GM13976 (cell line): ENCODE measurements around the gene ACAD10.
A peak's percentile ranks its signal among the peaks of the same experiment; 100 is the strongest.

Source experiments
- DNase-seq: peaks from one replicate; pipeline ENCODE4 v3.0.0; 2012; ENCODE audit warnings: low spot score
- in situ Hi-C: fragments of 300-500 bp; cut with MboI; formaldehyde crosslinking; loops from one replicate; pipeline ENCODE4 v1.12.0; 2022; ENCODE audit warnings: low sequenced_read_pairs, mixed read lengths, inconsistent platforms; ENCODE audit not compliant: unreplicated experiment
- TF ChIP-seq, protein P1 (sequence below): IDR thresholded peaks from 2 replicates; pipeline ENCODE4 v1.5.1; 2012; ENCODE audit warnings: borderline replicate concordance, mild to moderate bottlenecking; ENCODE audit not compliant: insufficient read depth; ENCODE audit errors: extremely low read depth, missing control alignments, control extremely low read depth

ACAD10 gene

DNA sequence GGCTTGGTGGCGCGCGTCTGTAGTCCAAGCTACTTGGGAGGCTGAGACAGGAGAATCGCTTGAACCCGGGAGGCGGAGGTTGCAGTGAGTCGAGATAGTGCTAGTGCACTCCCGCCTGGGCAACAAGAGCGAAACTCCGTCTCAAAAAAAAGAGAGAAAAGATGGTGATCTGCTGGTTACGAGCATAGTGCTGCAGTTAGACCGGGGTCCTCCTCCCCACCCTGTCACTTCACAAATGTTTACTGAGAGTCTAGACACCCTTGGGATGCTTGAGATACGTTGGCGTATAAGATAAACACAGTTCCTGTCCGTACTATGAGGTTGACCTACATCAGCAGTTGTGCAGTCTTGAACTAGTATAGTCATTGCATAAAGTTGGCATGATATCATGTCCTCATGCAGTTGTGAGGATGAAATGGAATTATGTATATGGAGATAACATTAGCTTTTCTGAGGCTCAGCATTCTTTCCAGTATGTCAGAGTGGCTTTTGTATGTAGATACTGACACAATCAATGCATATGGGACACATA, 787 bp downstream of the ACAD10 start:
- in situ Hi-C loops = no loop called here
- no peak for DNase-seq
- TF ChIP-seq, protein P1, sequence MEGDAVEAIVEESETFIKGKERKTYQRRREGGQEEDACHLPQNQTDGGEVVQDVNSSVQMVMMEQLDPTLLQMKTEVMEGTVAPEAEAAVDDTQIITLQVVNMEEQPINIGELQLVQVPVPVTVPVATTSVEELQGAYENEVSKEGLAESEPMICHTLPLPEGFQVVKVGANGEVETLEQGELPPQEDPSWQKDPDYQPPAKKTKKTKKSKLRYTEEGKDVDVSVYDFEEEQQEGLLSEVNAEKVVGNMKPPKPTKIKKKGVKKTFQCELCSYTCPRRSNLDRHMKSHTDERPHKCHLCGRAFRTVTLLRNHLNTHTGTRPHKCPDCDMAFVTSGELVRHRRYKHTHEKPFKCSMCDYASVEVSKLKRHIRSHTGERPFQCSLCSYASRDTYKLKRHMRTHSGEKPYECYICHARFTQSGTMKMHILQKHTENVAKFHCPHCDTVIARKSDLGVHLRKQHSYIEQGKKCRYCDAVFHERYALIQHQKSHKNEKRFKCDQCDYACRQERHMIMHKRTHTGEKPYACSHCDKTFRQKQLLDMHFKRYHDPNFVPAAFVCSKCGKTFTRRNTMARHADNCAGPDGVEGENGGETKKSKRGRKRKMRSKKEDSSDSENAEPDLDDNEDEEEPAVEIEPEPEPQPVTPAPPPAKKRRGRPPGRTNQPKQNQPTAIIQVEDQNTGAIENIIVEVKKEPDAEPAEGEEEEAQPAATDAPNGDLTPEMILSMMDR = no peak

DNA sequence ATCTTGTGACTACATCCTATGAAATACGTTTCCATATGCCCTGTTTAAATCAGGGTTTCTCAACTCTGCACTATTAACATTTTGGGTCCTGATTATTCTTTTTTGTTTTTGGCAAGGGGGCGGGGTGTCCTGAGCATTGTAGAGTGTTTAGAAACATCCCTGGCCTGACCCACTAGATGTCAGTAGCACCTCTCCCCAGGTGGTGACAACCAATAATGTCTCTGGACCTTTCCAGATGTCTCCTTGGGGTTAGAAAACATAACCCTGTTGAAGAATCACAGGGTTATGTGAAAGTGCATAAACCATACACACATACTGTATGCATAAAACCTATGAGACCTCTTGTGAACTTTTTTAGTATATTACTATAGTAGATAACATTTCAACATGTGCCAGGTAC, 1.4 kb downstream of the ACAD10 start:
- peak; percentile 41 for DNase-seq
- TF ChIP-seq, protein P1 = no peak
- in situ Hi-C loops = no loop called here

DNA sequence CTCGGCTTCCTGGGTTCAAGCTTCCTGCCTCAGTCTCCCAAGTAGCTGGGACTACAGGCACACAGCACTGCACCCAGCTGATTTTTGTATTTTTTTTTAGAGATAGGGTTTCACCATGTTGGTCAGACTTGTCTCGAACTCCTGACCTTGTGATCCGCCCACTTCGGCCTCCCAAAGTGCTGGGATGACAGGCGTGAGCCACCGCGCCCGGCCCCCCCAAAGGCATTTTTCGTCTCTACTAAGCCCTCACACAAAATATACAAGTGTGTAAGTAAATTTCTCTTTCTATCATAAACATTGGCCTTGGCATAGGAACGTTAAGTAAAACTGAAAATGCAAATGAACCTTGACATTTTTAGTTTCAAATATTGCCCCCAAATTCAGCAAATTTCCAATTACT, 2.1 kb downstream of the ACAD10 start:
- in situ Hi-C loops = no loop called here
- TF ChIP-seq, protein P1 = no peak
- no peak for DNase-seq

DNA sequence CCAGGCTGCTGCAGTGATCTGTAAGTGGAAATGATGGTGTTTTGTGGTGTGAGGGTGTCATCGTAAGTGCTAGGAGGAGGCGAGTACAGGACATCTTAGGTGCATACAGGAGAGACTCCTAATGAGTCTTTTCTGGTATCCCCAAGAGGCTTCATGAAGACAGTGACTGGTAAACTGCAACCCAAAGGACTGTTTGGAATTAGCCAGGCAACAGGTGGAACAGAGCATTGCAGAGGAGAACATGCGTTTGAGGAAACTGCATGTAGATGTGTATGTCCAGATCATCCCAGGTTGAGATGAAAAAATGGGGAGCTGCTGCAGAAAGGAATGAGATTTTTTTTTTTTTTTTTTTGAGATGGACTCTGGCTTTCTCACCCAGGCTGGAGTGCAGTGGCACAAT, 5.4 kb downstream of the ACAD10 start:
- in situ Hi-C loops = no loop called here
- DNase-seq = no peak
- TF ChIP-seq, protein P1 = no peak

DNA sequence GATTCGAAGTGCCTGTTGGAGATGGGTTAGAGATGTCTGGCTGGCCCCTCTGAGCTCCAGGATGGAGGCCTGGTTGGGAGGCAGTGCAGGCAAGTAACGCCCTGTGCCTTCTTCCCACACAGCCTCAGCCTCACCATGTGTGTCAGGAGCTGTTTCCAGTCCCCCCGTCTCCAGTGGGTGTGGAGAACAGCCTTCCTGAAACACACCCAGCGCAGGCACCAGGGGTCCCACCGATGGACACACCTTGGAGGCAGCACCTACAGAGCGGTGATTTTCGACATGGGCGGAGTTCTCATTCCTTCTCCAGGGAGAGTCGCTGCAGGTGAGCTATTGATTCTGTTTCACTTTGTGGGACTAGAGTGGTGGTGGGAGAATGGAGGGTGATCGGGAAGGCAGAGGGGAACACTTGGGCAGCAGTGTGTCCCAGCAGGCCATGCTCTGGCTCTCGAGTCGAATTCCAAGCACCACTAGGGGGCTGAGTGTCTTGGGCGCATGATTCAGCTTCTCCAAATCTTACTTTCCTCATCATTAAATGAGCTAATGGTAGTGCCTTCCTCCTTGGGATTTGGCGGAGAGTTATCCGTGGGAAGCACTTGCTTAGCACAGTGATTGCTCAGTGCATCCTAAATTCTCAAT, 6.8 kb downstream of the ACAD10 start:
- peak; percentile 21 for DNase-seq
- in situ Hi-C loops = no loop called here
- TF ChIP-seq, protein P1 = no peak

DNA sequence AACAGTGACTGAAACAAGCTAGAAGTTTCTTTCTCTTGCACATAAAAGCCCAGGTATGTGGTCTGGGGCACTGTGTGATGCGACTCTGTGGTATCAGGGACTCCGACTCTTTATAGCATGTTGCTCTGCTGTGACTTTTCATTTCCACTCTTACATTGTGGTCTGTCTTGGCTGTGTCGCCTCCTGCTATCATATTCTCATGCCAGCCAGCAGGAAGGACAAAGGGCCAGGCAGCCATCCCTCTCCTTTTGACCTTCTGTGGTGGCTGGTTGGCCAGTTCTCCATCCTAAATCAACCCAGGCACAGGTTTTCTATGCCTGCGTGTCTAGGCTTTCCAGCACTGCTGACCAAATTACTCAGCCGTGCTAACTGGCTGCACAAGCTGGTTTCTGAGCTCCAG, 8.0 kb downstream of the ACAD10 start:
- TF ChIP-seq, protein P1 = no peak
- DNase-seq = no peak
- in situ Hi-C loops = no loop called here
